HG02938 (cell line): ENCODE measurements around the gene RIPOR3.
"Not testable (repeated sequence)": the region's sequence is repeated elsewhere in the genome, so short reads cannot be mapped to it uniquely, and the experiment has no call there.

Source experiments
- ATAC-seq: cut with Tn5 transposase; IDR thresholded peaks from one replicate; pipeline ENCODE4 v1.9.1; 2021; ENCODE audit warnings: mild to moderate bottlenecking, moderate library complexity; ENCODE audit not compliant: unreplicated experiment

RIPOR3 gene

DNA sequence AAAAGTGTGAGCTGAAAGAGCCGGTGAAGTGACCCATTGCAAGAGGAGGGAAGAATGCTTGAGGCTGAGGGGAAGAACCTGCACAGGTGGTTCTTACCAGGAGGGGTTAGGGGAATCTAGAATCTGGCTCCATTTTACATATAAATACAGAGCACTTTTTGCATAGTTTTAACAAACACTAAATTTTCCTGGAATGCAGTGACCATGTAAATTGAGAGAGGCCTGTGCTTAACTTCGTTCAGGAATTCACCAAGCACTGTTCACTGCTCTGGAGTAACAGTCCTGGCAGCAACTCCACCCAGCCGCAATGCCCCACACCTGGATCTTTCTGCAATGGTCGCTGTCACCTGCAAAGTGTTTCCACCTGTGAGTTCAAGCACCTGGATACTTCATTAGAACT, 13.2 kb upstream of the RIPOR3 start:
- ATAC-seq: no peak

DNA sequence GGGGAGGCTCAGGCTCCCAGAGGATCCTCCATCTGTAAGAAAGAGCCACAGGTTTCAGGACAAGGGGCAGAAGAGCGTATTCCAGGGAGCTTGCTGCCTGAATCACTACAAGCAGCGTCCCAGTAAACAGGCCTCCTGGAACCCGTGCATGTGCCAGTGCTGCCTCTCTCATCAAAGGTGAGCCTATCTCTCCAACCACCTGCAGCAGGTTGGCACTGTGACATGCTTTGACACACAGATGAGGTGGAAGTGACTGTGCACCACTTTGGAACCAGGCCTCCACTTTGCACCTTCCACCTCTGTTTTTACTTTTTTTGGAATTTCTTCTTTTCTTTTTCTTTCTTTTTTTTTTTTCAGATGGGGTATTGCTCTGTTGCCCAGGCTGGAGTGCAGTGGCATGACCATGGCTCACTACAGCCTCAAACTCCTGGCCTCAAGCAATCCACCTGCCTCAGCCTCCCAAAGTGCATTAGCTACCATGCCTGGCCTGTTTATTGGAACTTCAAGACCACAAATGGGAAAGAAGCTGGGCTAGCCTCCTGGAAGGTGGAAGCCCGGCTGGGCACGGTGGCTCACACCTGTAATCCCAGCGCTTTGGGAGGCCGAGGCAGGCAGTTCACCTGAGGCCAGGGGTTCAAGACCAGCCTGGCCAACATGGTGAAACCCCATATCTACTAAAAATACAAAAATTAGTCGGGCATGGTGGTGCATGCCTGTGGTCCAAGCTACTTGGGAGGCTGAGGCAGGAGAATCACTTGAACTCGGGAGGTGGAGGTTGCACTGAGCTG, 12.5 kb upstream of the RIPOR3 start:
- not testable (repeated sequence) for ATAC-seq

DNA sequence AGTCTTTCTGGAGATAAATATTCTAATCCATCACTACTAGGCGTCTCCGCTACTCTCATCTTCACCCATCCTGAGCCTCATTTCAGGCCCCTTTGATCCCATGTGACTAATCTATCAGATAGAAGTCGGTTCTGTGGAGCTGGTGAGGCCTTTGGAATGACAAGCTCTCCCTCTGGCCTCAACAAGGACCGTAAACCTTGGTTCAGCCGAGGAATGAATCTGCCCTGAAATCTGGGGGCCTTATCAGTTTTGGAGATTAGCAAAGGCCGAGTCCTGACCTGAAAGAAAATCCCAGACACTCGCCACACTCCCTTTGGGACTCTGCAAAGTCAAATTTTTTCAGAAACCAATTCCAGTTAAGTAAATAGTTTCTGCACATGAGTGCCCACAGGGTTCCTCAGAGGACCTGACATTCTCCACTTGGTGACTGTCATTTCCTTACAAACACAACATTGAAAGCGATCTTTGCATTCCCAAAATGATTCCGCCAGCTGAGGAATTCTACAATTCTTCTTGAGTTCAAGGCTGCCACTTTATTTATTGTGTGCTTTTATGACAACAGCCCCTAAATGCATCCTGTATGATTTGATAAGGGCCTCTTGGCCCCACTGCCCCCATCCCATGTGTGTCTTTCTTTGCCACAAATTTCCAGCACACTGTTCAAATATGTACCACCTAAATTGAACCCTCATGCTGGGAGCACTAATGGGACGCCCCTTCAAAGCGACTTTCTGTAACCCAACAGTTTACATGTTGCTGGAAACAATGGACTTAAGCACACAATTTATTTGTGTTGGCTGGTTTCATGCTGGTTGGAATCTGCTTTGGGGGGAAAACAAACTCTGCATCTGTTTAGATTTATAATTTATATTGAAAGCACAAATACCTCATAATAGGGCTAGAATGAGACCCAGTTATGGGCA, 10.0 kb upstream of the RIPOR3 start:
- ATAC-seq: no peak

DNA sequence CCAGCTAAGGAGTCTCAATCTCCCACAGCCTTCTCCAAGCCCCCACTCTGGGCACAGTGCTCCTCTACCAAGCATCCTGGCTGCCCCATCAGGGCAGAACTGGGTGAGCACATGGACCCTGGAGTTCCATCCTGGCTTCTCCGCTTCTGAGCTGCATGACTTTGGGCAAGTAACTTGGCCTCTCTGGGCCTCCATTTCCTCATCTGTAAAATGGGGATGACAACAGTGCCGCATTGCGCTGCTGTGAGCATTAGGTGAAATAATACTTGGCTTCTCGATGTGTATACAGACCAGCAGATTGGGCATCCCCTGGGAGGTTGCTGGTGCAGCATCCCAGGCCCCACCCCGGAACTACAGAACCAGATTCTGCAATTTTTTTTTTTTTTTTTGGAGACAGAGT, 8.3 kb upstream of the RIPOR3 start:
- no peak for ATAC-seq

DNA sequence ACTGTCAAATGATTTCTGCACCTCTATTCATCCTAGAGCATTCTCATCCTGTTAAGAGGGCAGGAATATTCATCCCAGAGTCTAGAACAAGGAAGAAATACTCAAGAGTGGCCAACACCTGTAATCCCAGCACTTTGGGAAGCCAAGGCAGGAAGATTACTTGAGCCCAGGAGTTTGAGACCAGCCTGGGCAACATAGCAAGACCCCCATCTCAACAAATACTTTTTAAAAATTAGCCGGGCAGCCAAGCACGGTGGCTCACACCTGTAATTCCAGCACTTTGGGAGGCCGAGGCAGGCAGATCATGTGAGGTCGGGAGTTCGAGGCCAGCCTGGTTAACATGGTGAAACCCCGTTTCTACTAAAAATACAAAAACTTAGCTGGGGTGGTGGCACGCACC, 6.9 kb upstream of the RIPOR3 start:
- ATAC-seq: not testable (repeated sequence)

DNA sequence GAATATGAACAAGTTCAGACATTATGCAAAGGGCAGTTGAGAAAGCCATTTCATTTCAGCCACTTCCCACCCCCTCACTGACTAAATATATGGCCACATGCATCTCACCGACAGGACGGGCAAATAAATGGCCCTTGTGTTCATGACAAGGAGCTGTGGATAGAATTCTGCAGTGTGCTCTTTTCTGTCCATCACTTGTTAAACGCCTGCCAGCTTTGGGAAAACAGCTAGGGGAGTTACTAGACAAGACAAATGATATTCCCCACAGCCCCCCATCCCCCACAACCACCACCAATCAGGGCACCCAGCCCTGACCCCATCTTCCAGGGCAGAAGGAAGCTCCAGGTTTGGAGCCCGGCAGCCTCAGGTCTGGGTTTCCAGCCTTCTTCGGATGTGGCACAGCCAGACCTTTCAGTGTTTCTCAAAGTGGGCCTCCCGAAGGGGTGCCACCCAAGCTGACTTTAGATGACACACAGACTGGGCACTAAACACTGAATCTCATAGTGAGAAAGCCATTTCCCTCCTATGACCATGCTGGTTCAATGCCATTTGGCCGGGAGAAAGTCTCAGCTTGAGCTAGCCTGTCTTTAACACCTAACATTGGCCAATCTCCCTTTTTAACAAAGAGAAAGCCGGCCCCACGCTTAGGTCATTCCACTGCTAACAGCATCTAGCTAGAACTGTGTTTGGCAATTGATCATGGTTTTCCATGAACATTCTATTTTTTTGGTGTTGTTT, 4.0 kb upstream of the RIPOR3 start:
- no peak for ATAC-seq

DNA sequence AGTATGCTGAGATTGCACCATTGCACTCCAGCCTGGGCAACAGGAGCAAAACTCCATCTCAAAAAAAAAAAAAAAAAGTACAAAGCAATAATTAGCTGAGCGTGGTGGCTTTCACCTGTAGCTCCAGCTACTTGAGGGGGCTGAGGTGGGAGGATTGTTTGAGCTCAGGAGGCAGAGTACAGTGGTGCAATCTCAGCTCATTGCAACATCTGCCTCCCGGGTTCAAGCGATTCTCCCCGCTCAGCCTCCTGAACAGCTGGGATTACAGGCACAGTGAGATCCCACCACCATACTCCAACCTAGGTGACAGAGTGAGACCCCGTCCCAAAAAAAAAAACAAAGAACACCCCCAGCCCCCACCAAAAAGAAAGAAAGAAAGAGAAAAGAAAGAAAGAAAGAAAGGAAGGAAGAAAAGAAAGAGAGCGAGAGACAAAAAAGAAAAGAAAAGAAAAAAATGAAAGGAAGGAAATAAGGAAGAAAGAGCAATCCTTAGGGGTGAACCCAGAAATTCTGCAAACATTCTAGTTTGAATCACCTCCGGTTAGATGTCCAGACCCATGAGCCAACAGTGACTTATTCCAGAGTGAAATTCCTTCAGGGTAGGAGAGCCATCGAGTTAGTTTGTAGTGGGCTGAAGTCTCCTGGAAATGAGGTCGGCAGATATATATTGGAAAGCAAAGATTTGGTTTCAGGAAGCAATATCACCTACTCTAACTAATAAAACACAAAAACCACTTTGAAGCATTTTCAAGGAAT, 3.2 kb upstream of the RIPOR3 start:
- ATAC-seq: no peak

DNA sequence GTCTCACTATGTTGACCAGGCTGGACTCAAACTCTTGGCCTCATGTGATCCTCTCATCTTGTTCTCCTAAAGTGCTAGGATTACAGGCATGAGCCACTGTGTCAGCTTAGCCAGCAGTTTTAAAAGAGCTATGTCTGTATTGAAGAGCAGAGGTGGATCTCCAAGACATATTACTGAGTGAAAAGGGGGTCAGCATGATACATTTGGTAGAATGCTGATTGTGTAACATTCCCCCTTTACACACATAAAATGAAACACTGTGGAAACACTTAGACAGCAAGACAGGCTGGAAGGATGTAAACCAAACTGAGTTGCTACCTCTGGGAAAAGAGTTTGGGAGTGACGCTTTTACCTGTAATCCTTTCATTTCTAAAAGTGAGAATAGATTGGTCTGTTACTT, 1.7 kb upstream of the RIPOR3 start:
- ATAC-seq: no peak

DNA sequence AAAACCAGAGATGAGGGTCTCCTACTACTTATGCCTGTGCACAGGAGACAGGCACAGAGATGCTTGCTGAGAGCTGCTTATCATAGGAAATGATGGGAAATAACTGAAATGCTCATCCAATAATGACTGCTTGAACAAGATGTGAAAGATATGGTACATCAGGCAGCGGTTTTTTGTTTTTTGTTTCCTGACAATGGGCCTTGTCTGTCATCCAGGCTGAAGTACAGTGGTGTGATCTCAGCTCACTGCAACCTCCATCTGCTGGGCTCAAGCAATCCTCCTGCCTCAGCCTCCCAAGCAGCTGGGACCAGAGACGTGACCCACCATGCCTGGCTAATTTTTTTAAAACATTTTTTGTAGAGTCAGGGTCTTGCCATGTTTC, 1.2 kb upstream of the RIPOR3 start:
- ATAC-seq: no peak

DNA sequence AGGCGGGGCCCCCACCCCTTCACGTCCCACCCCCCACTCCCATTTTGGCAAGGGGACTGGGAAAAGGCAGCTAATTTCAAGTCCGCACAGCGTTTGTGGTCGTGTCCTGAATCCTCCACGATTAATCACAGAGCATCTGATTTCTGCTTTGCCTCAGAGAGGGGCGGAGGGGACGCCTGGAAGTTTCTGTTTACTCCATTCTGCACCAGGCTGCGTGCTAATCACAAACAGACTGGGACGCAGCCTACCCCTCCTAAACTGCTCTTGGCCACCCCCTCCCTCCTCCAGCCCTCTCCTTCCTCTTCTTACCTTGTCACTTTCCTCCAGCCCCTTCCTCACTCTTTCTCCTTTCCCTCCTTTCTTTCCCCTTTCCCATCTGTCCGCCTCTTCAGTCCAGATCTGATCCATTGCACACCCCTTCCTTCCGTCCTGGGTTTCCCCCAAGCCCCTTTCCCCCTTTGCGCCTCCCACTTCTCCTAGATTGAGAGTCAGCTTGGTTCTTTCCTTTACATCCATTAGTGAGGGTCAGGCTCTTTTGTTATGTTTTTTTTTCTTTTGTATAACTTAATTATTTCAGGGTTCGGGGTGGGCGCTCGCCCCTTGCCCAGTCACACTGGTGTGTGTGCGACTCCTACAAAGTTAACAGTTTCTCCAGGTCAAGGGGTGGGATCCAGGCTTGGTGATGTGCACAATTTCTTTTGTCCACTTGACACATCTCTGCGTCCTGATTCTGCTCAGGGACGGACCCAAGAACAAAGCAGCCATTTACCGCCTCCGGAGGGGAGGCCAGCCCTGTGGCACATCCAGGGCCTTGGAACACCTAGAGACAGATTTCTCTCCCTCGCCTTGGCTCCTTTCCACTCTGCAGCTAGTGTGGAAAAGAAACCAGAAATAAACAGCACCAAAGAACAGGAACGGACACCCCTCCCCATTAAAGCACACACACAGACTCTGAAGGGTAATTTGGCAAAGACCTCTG, 520 bp upstream of the RIPOR3 start:
- no peak for ATAC-seq

DNA sequence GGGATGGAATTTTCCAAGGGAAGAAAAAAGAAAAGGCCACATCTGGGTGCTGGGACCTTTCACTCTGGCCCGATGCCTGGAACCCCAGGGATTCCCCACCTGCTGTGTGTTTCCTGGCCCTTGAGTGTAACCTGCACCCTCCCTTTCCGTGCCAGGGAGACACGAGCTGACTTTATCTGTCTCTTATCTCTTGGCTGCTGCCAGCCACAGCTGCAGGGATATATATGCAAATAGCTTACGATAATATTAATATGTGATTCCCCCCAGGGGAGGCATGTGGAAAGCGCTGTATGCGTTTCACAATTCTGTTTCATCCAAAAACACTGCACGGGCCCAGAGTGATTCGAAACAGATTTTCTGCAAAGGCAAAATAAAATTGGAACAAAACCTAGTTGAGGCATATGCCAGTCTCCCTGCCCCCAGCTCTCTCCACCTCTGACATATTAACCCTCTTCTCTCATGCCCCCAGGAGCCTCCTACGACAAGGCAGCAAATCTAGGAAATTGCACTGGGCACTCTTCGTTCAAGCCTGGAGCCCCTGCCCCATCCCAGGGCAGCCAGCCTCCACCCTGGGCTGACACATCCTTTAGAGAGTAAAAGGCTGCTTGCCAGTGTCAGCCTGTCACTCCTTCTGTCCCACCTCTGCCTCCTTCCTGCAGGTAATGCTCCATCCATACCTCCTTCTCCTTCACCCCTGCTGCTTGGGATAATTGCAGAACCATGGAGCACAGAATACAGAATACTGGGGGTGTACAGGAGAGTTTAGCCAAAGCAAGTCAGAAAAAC, 1.3 kb downstream of the RIPOR3 start:
- ATAC-seq: no peak

DNA sequence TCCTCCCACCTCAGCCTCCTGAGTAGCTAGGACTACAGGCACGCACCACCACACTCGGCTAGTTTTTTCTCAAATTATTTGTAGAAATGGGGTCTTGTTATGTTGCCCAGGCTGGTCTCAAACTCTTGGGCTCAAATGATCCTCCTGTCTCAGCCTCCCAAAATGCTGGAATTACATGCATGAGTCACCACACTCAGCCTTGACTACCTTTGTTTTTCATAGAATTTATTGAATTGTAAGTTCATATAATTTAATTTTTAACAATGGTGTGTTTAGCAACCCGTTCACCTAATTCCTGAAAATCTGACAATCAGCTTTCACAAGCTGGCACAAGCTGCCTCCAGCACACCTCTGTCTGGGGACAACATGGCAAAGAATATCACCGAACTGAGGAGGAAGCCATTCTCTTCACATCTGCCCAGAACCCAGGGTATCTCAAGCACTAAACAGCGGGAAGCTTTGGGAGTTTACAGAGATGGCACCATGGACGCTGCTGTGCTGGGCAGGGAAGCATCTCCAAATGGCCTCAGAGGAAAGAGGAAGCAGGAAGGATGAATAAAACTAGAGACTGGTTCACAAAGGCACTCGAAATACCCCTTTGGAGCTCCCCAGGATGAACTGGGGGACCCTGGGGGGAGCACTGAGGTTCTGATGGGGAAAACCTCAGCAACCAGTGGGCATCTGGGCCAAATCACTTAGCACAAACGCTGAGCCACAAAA, 2.9 kb downstream of the RIPOR3 start:
- no peak for ATAC-seq

DNA sequence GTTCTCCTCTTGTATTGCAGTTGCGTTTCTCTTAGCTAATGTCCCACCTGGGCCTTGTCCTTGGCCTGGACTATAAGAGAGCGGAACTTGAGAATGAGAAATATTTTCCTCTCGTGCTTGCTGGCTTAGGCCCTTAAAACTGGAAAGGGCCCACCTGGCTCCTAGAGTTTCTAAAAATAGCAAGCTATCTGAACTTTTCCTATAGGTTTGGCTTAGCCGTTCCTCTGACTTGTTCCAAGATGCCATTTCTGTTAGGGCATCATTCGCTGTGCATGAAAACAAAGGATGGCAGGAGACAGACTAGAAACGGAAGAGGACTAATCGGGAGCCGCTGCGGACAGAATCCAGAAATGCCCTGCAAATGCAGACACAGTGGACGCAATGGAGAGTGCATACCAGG, 4.5 kb downstream of the RIPOR3 start:
- no peak for ATAC-seq

DNA sequence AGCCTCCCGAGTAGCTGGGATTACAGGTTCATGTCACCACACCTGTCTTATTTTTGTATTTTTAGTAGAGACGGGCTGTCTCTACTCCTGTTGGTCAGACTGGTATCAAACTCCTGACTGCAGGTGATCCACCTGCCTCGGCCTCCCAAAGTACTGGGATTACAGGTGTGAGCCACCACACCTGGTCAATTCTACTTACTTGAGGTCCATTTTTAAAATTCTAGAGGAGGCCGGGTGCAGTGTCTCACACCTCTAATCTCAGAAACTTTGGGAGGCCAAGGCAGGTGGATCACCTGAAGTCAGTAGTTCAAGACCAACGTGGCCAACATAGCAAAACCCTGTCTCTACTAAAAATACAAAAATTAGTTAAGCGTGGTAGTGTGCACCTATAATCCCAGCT, 7.8 kb downstream of the RIPOR3 start:
- ATAC-seq: no peak

DNA sequence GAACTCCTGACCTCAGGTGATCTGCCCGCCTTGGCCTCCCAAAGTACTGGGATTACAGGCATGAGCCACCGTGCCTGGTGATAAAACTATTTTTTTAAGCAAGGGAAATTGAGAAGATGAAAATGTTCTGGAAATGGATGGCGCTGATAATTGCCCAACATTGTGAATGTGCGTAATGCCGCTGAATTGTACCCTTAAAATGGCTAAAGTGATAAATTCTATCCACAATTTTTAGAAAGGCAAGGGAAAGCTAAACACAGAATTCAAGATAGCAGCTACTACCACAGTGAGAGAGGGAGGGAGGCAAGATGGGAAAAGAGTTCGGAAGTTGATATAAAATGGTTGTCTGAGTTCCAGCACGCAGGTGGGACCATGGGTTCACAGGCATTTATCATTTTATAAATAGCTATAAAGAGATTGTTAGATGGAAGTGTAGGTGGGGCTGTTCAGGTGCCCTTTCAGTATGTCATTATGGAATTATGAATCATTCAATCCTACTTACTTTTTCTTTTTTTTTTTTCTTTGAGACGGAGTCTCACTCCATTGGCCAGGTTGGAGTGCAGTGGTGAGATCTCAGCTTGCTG, 8.3 kb downstream of the RIPOR3 start:
- ATAC-seq: no peak

DNA sequence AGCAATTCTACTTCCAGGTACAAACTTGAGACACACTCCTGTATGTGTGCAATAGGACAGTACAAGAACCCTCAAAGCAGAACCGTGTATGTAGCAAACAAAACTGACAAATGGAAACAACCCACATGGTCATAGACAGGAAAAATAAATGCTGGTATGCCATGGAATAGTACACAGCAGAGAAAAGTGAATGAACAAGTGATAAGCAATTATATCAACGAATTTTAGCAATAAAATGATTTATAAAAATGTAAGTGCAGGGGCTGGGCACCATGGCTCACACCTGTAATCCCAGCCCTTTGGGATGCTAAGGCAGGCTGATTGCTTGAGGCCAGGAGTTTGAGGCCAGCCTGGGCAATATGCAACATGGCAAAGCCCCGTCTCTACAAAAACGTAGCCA, 9.3 kb downstream of the RIPOR3 start:
- ATAC-seq: no peak

DNA sequence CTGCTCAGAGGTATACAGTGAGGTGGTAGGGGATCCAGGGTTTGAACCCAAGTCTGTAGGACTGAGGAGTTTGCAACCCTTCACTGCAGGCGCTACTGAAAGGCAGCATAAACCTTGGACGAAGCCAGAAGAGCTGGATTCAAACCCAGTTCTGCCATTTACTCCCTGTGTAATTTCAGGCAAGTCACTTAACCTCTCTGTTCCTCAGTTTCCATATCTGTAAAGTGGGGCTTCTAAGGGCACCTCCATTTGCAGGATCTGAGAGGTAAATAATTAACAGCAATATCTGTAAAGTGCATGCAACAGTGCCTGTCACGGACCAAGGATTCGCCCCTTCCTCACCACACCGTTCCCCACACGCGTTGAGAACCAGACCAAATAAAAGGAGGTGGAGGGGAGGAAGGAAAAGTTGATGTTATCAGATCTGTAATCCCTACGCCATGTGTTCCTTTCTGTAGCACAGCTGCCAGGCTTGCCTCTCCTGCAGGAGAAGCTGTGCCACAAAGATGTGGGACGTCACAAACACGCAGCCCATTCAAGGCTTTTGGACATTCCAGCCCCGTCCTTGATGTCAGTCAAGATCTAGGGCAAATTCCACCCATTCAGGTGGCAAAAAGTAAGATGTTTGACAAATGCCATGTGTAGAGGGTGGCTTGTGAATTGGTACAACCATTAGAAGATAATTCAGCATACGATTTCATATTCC, 9.8 kb downstream of the RIPOR3 start:
- ATAC-seq: no peak
